GM23248 (cell line): Measurements from ENCODE around the gene TNIK.

Source experiments
- EZH2 ChIP-seq: fragments of 200-600 bp; sonication (generic); IDR thresholded peaks from 2 replicates; pipeline ENCODE4 v1.6.1; 2018; ENCODE audit warnings: antibody characterized with exemption, mild to moderate bottlenecking; ENCODE audit not compliant: insufficient read depth, poor library complexity, severe bottlenecking
- EZH2phosphoT487 ChIP-seq: fragments of 200-600 bp; sonication (generic); IDR thresholded peaks from 2 replicates; pipeline ENCODE4 v1.6.1; 2018; ENCODE audit warnings: antibody characterized with exemption, moderate library complexity, mild to moderate bottlenecking, low read depth; ENCODE audit not compliant: insufficient read depth

DNA sequence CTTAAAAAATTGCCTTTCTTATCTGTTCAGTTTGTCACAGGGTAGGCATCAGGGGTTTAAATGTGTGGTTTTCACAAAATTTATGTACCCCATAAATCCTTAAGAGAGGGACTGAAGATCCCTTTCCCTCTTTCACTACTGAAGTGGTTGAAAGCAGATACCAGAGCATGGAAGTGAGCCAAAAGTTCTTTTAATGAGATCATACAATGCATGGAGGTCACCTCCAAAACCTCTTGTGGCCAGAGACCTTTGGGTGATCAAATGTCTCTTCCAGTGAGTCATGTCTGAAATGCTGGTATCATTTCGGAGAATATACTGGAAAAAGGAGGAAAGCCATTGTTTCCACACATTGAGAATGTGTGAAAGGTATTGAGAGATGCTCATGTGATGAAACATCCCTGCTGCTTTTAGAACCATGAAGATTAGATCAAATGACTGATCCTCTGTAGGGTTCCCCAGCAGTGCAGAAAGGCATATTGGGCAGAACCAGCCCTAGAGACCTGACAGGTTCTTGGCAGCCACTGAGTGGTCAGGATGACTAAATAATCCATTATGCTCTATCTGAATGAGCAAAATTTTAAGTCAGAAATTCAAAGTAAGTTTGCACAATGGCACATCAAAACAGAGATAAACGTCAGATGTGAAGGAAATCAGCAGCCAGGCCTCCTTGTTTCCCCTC is 267.9 kb downstream of the TNIK start:
- no peak for TF ChIP-seq EZH2
- no peak for TF ChIP-seq EZH2phosphoT487
